ENCODE data around the gene TERT. TPM values are rescaled to one million over a fixed set of nuclear protein-coding genes. Genes with fewer than 3 reads are reported as not detected.
"Not testable (repeated sequence)": the region's sequence is repeated elsewhere in the genome, so short reads cannot be mapped to it uniquely, and the experiment has no call there.

The TERT gene
- total RNA-seq, 2 donors from 2014 or later, result 0.14 TPM; not detected in 1

DNA sequence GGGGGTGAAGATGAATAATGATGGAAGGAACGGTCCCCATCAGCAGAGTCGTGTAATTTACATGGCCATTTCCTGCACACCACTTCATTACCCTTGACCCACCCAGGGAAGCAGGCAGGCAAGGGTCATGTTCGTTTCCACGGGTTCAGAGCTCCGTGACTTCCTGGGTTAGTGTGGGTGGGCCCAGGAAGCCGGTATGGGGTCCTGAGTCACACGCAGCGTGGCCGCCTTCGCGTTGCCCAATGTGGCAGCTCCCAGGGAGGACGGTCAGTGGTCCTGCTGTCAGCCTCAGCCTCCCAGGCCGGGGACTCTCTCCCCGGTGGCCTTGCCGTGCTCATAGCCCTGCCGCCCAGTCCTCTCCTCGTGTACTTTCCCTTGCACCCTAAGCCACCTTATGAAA, 5.1 kb upstream of the TERT start:
- peak; percentile 57 for DNase-seq (ENCODE audit: low spot score)
- intact Hi-C loops (cut with DNase I), result no loop called here

DNA sequence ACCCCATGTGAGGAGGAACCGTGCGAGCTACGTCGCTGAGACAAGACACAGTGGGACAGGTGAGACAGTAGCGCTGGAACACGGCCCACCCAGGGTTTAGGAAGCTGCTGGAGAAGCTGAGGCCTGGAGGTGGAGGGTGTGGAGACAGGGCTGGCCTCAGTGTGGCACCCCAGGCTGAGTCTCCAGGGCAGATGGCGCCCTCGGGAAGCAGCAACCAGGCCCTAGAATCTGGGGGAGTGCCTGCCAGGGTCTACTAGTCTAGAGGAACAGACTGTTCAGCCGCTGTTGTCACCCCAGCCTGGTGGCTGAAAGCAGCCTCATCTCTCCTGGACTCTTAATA, 4.6 kb upstream of the TERT start:
- intact Hi-C loops (cut with DNase I), result no loop called here

GRCh38 chr5:1298723-1299510, 4.0 kb upstream of the TERT start:
- intact Hi-C loops (cut with DNase I), result no loop called here
- peak; percentile 65 for DNase-seq (ENCODE audit: low spot score)

More for the DNA sequence above, 4.6 kb upstream of the TERT start:
- DNase-seq (ENCODE audit: low spot score), result no peak

- intact Hi-C loops (cut with DNase I), result no loop called here
- DNase-seq (ENCODE audit: low spot score), result peak; percentile 70
These were observed 3.2 kb upstream of the TERT start for GRCh38 chr5:1298067-1298551.

GRCh38 chr5:1297243-1297642, 2.4 kb upstream of the TERT start:
- DNase-seq (ENCODE audit: low spot score), result no peak
- intact Hi-C loops (cut with DNase I), result no loop called here

DNA sequence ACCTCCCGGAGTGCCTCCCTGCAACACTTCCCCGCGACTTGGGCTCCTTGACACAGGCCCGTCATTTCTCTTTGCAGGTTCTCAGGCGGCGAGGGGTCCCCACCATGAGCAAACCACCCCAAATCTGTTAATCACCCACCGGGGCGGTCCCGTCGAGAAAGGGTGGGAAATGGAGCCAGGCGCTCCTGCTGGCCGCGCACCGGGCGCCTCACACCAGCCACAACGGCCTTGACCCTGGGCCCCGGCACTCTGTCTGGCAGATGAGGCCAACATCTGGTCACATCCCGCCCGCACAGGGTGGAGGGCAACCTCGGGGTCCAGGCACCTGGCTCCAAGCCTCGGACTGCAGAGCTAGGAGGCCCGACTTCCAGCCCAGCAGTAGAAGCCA, 776 bp upstream of the TERT start:
- DNase-seq (ENCODE audit: low spot score), result peak; percentile 78
- intact Hi-C loops (cut with DNase I), result loop anchor here in 1 of 2 donors (1.0 kb wide), 1 partner anchor 48 kb away; no protein-coding TSS in a partner anchor

DNA sequence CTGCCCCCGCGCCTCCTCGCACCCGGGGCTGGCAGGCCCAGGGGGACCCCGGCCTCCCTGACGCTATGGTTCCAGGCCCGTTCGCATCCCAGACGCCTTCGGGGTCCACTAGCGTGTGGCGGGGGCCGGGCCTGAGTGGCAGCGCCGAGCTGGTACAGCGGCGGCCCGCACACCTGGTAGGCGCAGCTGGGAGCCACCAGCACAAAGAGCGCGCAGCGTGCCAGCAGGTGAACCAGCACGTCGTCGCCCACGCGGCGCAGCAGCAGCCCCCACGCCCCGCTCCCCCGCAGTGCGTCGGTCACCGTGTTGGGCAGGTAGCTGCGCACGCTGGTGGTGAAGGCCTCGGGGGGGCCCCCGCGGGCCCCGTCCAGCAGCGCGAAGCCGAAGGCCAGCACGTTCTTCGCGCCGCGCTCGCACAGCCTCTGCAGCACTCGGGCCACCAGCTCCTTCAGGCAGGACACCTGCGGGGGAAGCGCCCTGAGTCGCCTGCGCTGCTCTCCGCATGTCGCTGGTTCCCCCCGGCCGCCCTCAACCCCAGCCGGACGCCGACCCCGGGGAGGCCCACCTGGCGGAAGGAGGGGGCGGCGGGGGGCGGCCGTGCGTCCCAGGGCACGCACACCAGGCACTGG, 548 bp downstream of the TERT start:
- intact Hi-C loops (cut with DNase I), result no loop called here
- DNase-seq (ENCODE audit: low spot score), result peak; percentile 71

DNA sequence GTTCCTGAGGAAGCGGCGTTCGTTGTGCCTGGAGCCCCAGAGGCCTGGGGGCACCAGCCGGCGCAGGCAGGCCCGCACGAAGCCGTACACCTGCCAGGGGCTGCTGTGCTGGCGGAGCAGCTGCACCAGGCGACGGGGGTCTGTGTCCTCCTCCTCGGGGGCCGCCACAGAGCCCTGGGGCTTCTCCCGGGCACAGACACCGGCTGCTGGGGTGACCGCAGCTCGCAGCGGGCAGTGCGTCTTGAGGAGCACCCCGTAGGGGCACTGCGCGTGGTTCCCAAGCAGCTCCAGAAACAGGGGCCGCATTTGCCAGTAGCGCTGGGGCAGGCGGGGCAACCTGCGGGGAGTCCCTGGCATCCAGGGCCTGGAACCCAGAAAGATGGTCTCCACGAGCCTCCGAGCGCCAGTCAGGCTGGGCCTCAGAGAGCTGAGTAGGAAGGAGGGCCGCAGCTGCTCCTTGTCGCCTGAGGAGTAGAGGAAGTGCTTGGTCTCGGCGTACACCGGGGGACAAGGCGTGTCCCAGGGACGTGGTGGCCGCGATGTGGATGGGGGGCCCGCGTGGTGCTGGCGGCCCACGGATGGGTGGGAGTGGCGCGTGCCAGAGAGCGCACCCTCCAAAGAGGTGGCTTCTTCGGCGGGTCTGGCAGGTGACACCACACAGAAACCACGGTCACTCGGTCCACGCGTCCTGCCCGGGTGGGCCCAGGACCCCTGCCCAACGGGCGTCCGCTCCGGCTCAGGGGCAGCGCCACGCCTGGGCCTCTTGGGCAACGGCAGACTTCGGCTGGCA, 1.3 kb downstream of the TERT start:
- peak; percentile 79 for DNase-seq (ENCODE audit: low spot score)
- intact Hi-C loops (cut with DNase I), result no loop called here

GRCh38 chr5:1292846-1293415, 1.9 kb downstream of the TERT start:
- peak; percentile 65 for DNase-seq (ENCODE audit: low spot score)
- intact Hi-C loops (cut with DNase I), result no loop called here

GRCh38 chr5:1292139-1292538, 2.7 kb downstream of the TERT start:
- peak; percentile 17 for DNase-seq (ENCODE audit: low spot score)
- intact Hi-C loops (cut with DNase I), result no loop called here

DNA sequence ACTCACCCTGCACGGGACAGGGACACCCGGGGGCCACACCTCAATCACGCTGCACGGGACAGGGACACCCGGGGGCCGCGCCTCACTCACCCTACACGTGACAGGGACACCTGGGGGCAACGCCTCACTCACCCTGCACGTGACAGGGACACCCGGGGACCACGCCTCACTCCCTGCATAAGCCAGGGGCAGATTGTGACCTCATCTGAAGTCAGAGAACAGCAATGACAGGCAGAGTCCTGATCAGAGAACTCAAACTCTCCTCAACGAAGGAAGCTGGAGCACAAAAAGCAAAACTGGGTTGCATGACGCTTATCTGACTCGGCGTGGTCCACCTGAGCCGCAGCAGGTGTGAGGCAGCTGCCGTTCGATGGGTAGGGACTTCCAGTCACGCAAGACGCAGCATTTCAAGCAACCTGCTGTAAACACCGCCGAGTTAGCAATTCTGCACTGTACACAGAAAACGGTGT, 3.2 kb downstream of the TERT start:
- DNase-seq (ENCODE audit: low spot score), result peak; percentile 66
- intact Hi-C loops (cut with DNase I), result no loop called here

- DNase-seq (ENCODE audit: low spot score), result peak; percentile 61
- intact Hi-C loops (cut with DNase I), result not testable (repeated sequence)
These were observed 3.9 kb downstream of the TERT start for GRCh38 chr5:1290956-1291355.

DNA sequence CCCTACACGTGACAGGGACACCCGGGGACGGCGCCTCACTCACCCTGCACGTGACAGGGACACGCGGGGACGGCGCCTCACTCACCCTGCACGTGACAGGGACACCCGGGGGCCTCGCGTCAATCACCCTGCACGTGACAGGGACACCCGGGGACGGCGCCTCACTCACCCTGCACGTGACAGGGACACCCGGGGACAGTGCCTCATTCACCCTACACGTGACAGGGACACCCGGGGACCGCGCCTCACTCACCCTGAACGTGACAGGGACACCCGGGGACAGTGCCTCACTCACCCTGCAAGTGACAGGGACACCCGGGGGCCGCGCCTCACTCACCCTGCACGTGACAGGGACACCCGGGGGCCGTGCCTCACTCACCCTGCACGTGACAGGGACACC, 5.3 kb downstream of the TERT start:
- peak; percentile 5 for DNase-seq (ENCODE audit: low spot score)
- intact Hi-C loops (cut with DNase I), result not testable (repeated sequence)

DNA sequence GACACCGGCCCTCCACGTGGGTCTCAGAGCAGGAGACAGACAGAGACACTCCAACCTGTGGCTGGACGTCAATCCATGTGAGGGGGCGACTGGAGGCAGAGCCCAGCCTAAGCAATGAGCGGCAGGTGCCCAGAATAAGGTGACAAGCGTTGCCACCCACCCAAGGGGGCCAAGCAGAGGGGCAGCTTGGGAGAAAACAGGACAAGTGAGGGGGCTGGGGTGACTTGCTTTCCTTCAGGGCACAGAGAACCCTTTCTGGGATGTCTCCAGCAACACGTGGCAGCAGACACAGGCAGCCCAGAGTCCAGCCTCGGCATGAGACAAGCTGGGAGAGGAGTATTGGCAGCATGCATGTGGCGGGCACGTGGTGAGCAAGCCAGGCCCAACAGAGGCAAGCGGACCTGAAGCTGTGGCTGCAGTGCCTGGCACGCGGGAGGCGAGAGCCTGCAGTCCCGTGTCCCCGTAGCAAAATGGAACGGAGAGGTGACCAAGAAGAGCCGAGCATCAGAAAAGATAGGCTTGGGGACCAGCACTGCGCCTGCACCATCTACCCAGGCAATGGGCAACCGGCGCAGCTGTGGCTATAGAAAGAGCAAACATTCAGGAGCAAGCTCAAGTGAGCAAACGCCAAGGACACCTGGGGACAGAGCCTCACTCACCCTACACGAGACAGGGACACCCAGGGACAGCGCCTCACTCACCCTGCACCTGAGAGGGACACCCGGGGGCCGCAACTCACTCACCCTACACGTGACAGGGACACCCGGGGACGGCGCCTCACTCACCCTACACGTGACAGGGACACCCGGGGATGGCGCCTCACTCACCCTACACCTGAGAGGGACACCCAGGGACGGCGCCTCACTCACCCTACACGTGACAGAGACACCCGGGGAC, 6.2 kb downstream of the TERT start:
- DNase-seq (ENCODE audit: low spot score), result peak; percentile 59

GRCh38 chr5:1285883-1286291, 9.0 kb downstream of the TERT start:
- intact Hi-C loops (cut with DNase I), result no loop called here
- DNase-seq (ENCODE audit: low spot score), result peak; percentile 66

More for the DNA sequence above, 6.2 kb downstream of the TERT start:
- intact Hi-C loops (cut with DNase I), result no loop called here

DNA sequence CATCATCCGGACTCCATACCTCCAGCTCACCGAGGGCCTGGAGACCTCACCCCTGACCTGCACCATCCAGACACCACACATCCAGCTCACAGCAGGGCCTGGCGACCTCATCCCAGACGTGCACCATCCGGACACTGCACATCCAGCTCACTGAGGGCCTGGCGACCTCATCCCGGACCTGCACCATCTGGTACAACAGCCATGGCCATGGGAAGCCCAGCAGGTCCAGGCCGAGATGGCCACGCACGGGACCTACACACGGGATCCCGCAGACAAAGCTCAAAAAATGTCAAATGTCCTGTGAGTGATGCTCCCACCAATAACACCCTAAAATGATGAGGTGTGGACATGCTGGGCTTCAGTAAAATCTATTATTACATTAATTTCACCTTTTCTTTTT, 9.7 kb downstream of the TERT start:
- DNase-seq (ENCODE audit: low spot score), result peak; percentile 66

GRCh38 chr5:1284336-1284970, 10.4 kb downstream of the TERT start:
- DNase-seq (ENCODE audit: low spot score), result peak; percentile 30

More for the DNA sequence above, 9.7 kb downstream of the TERT start:
- intact Hi-C loops (cut with DNase I), result no loop called here

DNA sequence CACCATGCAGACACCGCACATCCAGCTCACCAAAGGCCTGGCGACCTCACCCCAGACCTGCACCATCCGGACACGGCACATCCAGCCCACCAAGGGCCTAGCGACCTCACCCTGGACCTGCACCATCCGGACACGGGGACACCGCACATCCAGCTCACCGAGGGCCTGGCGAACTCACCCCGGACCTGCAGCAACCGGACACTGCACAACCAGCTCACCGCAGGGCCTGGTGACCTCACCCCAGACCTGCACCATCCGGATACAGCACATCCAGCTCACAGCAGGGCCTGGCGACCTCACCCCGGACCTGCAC, 11.2 kb downstream of the TERT start:
- DNase-seq (ENCODE audit: low spot score), result peak; percentile 47
- intact Hi-C loops (cut with DNase I), result not testable (repeated sequence)

More at GRCh38 chr5:1284336-1284970, 10.4 kb downstream of the TERT start:
- intact Hi-C loops (cut with DNase I), result not testable (repeated sequence)

Measured in posterior vena cava (tissue), 2 donors.